Measurements from ENCODE around the gene TBX18.

TBX18 gene

DNA sequence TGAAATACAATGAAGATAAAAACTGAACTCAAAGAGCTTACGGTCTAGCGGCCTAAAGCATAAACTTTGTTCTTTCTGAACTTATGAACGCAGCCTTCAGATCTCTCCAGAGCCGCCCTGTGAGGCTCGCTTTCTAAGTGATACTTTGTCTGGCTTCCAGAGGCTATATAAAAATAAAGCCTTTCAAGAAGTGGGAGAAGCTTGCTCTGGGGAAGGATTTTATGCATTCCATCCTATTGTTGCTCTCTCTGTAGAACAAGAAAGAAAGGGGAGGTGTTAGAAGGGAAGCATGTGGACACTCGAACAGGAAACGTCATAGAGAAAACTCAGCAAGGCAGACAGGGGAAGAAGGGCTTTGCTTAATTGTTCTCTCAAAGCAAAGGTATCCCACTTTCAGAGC lies 77.0 kb downstream of the TBX18 start (continued):
- TF ChIP-seq, protein P1, sequence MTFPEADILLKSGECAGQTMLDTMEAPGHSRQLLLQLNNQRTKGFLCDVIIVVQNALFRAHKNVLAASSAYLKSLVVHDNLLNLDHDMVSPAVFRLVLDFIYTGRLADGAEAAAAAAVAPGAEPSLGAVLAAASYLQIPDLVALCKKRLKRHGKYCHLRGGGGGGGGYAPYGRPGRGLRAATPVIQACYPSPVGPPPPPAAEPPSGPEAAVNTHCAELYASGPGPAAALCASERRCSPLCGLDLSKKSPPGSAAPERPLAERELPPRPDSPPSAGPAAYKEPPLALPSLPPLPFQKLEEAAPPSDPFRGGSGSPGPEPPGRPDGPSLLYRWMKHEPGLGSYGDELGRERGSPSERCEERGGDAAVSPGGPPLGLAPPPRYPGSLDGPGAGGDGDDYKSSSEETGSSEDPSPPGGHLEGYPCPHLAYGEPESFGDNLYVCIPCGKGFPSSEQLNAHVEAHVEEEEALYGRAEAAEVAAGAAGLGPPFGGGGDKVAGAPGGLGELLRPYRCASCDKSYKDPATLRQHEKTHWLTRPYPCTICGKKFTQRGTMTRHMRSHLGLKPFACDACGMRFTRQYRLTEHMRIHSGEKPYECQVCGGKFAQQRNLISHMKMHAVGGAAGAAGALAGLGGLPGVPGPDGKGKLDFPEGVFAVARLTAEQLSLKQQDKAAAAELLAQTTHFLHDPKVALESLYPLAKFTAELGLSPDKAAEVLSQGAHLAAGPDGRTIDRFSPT (tag by site-specific recombination; IDR thresholded peaks at IDR 0.05) = no peak

DNA sequence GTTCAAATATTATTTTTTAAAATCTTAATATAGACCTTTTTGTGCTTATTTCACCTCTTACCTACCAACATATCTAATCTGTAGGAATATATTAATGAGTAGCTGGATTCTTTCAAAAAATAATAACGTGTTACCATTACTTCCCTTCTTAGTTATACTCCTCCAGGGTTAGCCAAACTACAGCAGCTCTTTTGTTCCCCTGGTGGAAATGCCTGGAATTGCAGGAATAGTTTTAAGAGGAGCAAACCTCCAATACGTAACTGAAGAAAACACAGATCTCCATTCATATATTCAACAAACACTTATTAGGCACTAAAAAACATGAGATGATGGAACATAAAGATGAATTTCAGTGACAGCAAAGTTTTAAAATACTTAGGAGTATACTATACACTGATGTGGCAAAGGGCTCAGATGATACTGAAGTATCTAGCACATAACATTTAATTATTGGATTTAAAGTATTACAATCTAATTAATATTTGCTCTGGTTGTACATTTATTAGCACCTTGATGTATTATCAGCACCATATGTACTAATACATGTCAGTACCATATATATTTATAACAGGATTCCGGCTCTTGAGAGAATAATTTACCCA lies 78.3 kb downstream of the TBX18 start:
- Histone ChIP-seq H3K27ac (ENCODE audit: extremely low read depth, low read depth, low read length) (no peak overlapping the region), H3K9me3 (ENCODE audit: control insufficient read depth, insufficient read depth, low read depth, low read length) (no peaks in the 10 kb centered on the region), H3K36me3 (ENCODE audit: control insufficient read depth in 2 of 2, insufficient read depth in 1 of 2, low read length in 2 of 2) (no peaks in the 10 kb centered on the region), H3K4me1 (ENCODE audit: control insufficient read depth, insufficient read depth, low read length) (no peaks in the 10 kb centered on the region), H3K4me3 (ENCODE audit: low read depth, low read length) (no peak overlapping the region)
- POLR2A ChIA-PET = no interaction called here
- TF ChIP-seq HOXC10 (CRISPR knock-in tag; IDR thresholded peaks at IDR 0.05) (no peak), ZNF558 (tag by site-specific recombination; IDR thresholded peaks at IDR 0.05) (no peak), SALL2 (tag by site-specific recombination; IDR thresholded peaks at IDR 0.05; ENCODE audit: borderline replicate concordance) (no peak), ZNF660 (tag by site-specific recombination; IDR thresholded peaks at IDR 0.05) (no peak), ZNF112 (tag by site-specific recombination; IDR thresholded peaks at IDR 0.05) (no peak), ZNF623 (tag by site-specific recombination; IDR thresholded peaks at IDR 0.05) (no peak), ZNF670 (tag by site-specific recombination; IDR thresholded peaks at IDR 0.05; ENCODE audit: low read depth) (no peak), ZXDB (tag by site-specific recombination; IDR thresholded peaks at IDR 0.05) (no peak), ZNF292 (tag by site-specific recombination; IDR thresholded peaks at IDR 0.05; ENCODE audit: borderline replicate concordance, low read depth) (no peak)
- TF ChIP-seq, protein P2, sequence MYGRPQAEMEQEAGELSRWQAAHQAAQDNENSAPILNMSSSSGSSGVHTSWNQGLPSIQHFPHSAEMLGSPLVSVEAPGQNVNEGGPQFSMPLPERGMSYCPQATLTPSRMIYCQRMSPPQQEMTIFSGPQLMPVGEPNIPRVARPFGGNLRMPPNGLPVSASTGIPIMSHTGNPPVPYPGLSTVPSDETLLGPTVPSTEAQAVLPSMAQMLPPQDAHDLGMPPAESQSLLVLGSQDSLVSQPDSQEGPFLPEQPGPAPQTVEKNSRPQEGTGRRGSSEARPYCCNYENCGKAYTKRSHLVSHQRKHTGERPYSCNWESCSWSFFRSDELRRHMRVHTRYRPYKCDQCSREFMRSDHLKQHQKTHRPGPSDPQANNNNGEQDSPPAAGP (tag by site-specific recombination; IDR thresholded peaks at IDR 0.05) = no peak
- CTCF ChIA-PET = interaction anchor here (0.7 to 1.3 kb wide), 11 partner anchors 11 to 288 kb away, joined by 3 to 5 read pairs (median 4); no protein-coding TSS in a partner anchor

DNA sequence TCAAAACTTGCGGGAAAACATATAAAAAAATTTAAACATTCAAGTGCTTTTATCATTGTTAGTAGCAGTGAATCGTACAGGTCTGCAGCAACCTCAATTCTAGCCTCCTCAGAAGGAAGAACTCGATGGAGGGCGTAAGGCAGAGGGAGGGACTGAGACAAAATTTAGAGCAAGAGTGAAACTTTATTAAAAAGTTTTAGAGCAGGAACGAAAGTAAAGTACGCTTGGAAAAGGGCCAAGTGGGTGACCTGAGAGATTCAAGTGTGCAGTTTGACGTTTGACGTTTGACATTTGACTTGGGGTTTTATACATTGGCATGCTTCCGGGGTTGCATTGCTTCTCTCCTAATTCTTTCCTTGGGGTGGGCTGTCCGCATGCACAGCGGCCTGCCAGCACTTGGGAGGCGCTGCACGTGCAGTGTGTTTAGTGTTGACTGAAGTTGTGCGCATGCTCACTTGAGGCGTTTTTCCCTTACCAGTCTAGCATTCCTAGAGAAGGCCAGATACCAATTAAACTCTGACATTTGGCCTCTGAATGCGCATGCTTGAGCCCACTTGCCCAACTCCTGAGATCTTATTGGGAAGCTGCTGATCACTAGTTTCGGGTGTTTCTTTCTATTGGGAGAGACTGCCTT lies 82.6 kb downstream of the TBX18 start:
- ChIA-PET POLR2A (no interaction called here), CTCF (no interaction called here)
- no peaks in the 10 kb centered on the region for H3K4me1 ChIP-seq (ENCODE audit: control insufficient read depth, insufficient read depth, low read length)
- TF ChIP-seq ZFP69B (tag by site-specific recombination; IDR thresholded peaks at IDR 0.05) (no peak), ZNF214 (tag by site-specific recombination; IDR thresholded peaks at IDR 0.05; ENCODE audit: borderline replicate concordance) (no peak), ZSCAN30 (tag by site-specific recombination; IDR thresholded peaks at IDR 0.05) (no peak), ZNF677 (tag by site-specific recombination; IDR thresholded peaks at IDR 0.05) (no peak), ZNF112 (tag by site-specific recombination; IDR thresholded peaks at IDR 0.05) (no peak), ZNF274 (IDR thresholded peaks at IDR 0.05; ENCODE audit: low read length) (no peak), ZNF274 (tag by site-specific recombination; IDR thresholded peaks at IDR 0.05; ENCODE audit: borderline replicate concordance) (no peak), ZNF174 (tag by site-specific recombination; IDR thresholded peaks at IDR 0.05) (no peak), ZNF175 (tag by site-specific recombination; IDR thresholded peaks at IDR 0.05) (no peak), ZNF169 (tag by site-specific recombination; IDR thresholded peaks at IDR 0.05) (no peak)
- TF ChIP-seq, protein P3, sequence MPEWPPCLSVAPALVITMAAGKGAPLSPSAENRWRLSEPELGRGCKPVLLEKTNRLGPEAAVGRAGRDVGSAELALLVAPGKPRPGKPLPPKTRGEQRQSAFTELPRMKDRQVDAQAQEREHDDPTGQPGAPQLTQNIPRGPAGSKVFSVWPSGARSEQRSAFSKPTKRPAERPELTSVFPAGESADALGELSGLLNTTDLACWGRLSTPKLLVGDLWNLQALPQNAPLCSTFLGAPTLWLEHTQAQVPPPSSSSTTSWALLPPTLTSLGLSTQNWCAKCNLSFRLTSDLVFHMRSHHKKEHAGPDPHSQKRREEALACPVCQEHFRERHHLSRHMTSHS (tag by site-specific recombination; IDR thresholded peaks at IDR 0.05) = no peak
- TF ChIP-seq, protein P4, sequence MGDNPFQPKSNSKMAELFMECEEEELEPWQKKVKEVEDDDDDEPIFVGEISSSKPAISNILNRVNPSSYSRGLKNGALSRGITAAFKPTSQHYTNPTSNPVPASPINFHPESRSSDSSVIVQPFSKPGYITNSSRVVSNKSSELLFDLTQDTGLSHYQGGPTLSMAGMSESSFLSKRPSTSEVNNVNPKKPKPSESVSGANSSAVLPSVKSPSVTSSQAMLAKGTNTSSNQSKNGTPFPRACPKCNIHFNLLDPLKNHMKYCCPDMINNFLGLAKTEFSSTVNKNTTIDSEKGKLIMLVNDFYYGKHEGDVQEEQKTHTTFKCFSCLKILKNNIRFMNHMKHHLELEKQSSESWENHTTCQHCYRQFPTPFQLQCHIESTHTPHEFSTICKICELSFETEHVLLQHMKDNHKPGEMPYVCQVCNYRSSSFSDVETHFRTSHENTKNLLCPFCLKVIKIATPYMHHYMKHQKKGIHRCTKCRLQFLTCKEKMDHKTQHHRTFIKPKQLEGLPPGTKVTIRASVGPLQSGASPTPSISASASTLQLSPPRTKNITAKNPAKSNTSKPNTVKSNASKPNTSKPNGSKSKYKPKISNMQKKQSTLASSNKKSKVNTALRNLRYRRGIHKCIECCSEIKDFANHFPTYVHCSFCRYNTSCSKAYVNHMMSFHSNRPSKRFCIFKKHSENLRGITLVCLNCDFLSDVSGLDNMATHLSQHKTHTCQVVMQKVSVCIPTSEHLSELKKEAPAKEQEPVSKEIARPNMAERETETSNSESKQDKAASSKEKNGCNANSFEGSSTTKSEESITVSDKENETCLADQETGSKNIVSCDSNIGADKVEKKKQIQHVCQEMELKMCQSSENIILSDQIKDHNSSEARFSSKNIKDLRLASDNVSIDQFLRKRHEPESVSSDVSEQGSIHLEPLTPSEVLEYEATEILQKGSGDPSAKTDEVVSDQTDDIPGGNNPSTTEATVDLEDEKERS (tag by site-specific recombination; IDR thresholded peaks at IDR 0.05) = no peak
- TF ChIP-seq, protein P5, sequence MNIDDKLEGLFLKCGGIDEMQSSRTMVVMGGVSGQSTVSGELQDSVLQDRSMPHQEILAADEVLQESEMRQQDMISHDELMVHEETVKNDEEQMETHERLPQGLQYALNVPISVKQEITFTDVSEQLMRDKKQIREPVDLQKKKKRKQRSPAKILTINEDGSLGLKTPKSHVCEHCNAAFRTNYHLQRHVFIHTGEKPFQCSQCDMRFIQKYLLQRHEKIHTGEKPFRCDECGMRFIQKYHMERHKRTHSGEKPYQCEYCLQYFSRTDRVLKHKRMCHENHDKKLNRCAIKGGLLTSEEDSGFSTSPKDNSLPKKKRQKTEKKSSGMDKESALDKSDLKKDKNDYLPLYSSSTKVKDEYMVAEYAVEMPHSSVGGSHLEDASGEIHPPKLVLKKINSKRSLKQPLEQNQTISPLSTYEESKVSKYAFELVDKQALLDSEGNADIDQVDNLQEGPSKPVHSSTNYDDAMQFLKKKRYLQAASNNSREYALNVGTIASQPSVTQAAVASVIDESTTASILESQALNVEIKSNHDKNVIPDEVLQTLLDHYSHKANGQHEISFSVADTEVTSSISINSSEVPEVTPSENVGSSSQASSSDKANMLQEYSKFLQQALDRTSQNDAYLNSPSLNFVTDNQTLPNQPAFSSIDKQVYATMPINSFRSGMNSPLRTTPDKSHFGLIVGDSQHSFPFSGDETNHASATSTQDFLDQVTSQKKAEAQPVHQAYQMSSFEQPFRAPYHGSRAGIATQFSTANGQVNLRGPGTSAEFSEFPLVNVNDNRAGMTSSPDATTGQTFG (tag by site-specific recombination; IDR thresholded peaks at IDR 0.05; ENCODE audit: borderline replicate concordance) = no peak

More for the DNA sequence above, 82.6 kb downstream of the TBX18 start:
- no peaks in the 10 kb centered on the region for H3K9me3 ChIP-seq (ENCODE audit: control insufficient read depth, insufficient read depth, low read depth, low read length)
- H3K4me3 ChIP-seq (ENCODE audit: low read depth, low read length) = no peak overlapping the region
- H3K36me3 ChIP-seq (ENCODE audit: control insufficient read depth in 2 of 2, insufficient read depth in 1 of 2, low read length in 2 of 2) = no peaks in the 10 kb centered on the region
- no peak overlapping the region for H3K27ac ChIP-seq (ENCODE audit: extremely low read depth, low read depth, low read length)
